Right lobe of liver (tissue), 6 donors: ENCODE results near the gene FBXO21. TPM values are rescaled to one million over a fixed set of nuclear protein-coding genes. Genes with fewer than 3 reads are reported as not detected.

Source experiments
- ATAC-seq, 4 donors: fragments of 200-7000 bp; cut with Tn5 transposase; one replicate each; pipeline ENCODE4 v1.9.1; 2020; ENCODE audit warnings: mild to moderate bottlenecking in 4 of 4, moderate library complexity in 4 of 4
- DNase-seq, 3 donors: peaks; one replicate each; pipeline ENCODE4 v3.0.0-alpha.2; 2020
- H3K27ac ChIP-seq, 3 donors: fragments of 200-600 bp; one replicate each; pipeline ENCODE4 v1.8.0; 2022
- H3K27me3 ChIP-seq, 2 donors: fragments of 200-600 bp; one replicate each; pipeline ENCODE4 v1.8.0; 2022
- H3K36me3 ChIP-seq, 4 donors: fragments of 200-600 bp; sonication (generic) in 1 of 4; one replicate each; pipeline versions ENCODE4 v1.5.1 to v1.8.0; 2017 to 2022; ENCODE audit warnings: control low read depth in 1 of 4
- H3K4me1 ChIP-seq, 4 donors: fragments of 200-600 bp; sonication (generic) in 1 of 4; one replicate each; pipeline versions ENCODE4 v1.5.1 to v1.8.0; 2017 to 2022; ENCODE audit warnings: control low read depth in 1 of 4
- H3K4me3 ChIP-seq, 3 donors: fragments of 200-600 bp; one replicate each; pipeline ENCODE4 v1.8.0; 2022
- H3K9me3 ChIP-seq, 4 donors: fragments of 200-600 bp; sonication (generic) in 1 of 4; one replicate each; pipeline versions ENCODE4 v1.5.1 to v1.8.0; 2017 to 2022; ENCODE audit warnings: control low read depth in 1 of 4
- POLR2A ChIP-seq: fragments of 450-650 bp; IDR thresholded peaks from one replicate; pipeline ENCODE4 v1.6.1; 2017; ENCODE audit warnings: antibody characterized with exemption, mild to moderate bottlenecking
- WGBS: methylation state at CpG from one replicate; pipeline ENCODE4 v1.1.6; 2018; ENCODE audit warnings: low coverage, low lambda C conversion rate; ENCODE audit not compliant: insufficient coverage; ENCODE audit errors: missing lambda C conversion rate; 5-methylcytosine and 5-hydroxymethylcytosine counted together
- intact Hi-C, 2 donors: fragments of 100-400 bp; cut with DNase I; formaldehyde crosslinking; loops; one replicate each; pipeline versions ENCODE4 v1.11.2 to v1.14.1; 2022
- total RNA-seq, 6 experiments: library from RNA; depleted of rRNA in 2 of 6; stranded (reverse); fragments of >200 nt in 2 of 6; fragmentation: NEBNext Ultra II Directional in 3 of 6; extraction: Animal tissue kit (Norgen Biotek cat#: 25700) in 3 of 6; gene quantifications; one replicate each; pipeline versions ENCODE4 v1.1.0 to v1.2.4, GENCODE V29; 2016 to 2023
- TF ChIP-seq, protein P1 (sequence below), 4 donors: fragments of 200-600 bp in 3 of 4; fragments of 450-650 bp in 1 of 4; IDR thresholded peaks; one replicate each; pipeline versions ENCODE4 v1.5.1 to v1.8.0; 2016 to 2022; ENCODE audit warnings: antibody characterized with exemption in 4 of 4, mild to moderate bottlenecking in 2 of 4
- donor health status: DM: no; HTN: yes; CAD: no.
- donor health status: DM: no; HTN: no; CAD: no.
- donor health status: DM: no; HTN: no; CAD: no.
- donor health status: DM: no; HTN: yes; CAD: no.
- donor health status: DM: no; HTN: yes; CAD: no.

The FBXO21 gene
- total RNA-seq, 6 experiments from 2014 or later, result 12.8 to 28.7 (median 20.1) TPM

DNA sequence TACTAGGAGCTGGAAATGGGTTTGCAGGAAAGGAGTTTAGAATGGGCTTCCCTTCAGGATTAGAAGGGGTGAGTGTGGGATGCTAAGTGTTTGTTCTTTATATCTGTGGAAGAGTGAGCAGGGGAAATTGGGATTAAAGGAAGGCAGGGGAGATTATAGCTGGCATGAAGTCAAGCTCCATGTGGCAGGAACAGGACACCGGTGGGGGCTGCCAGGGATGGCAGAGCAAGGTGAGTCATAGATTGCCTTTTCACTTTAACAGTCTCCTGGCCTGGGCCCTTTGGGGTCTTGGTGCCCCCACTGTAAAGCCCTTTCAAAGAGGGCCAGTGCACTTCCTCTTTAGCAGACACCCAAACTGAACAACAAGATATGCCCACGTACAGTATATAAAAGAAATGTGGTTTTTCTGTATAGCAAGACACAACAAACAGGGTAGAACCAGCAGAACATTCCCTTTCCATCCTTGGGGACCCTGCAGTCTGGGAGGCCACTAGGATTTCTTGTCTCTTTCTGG, 23.1 kb upstream of the FBXO21 start:
- no peak for ATAC-seq
- Histone ChIP-seq H3K9me3 (no peaks in the 10 kb centered on the region), H3K4me1 (peaks cover 0 to 16% (median 2%) of the 10 kb centered on the region in 4 donors), H3K4me3 (no peak overlapping the region), H3K27ac (no peak overlapping the region), H3K27me3 (no peaks in the 10 kb centered on the region), H3K36me3 (no peaks in the 10 kb centered on the region)
- WGBS, result 37% methylated on average over 2 of the region's 2 CpGs
- no peak for TF ChIP-seq POLR2A
- TF ChIP-seq, protein P1, sequence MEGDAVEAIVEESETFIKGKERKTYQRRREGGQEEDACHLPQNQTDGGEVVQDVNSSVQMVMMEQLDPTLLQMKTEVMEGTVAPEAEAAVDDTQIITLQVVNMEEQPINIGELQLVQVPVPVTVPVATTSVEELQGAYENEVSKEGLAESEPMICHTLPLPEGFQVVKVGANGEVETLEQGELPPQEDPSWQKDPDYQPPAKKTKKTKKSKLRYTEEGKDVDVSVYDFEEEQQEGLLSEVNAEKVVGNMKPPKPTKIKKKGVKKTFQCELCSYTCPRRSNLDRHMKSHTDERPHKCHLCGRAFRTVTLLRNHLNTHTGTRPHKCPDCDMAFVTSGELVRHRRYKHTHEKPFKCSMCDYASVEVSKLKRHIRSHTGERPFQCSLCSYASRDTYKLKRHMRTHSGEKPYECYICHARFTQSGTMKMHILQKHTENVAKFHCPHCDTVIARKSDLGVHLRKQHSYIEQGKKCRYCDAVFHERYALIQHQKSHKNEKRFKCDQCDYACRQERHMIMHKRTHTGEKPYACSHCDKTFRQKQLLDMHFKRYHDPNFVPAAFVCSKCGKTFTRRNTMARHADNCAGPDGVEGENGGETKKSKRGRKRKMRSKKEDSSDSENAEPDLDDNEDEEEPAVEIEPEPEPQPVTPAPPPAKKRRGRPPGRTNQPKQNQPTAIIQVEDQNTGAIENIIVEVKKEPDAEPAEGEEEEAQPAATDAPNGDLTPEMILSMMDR (IDR thresholded peaks at IDR 0.05), result no peak
- no peak for DNase-seq
- intact Hi-C loops, result no loop called here

DNA sequence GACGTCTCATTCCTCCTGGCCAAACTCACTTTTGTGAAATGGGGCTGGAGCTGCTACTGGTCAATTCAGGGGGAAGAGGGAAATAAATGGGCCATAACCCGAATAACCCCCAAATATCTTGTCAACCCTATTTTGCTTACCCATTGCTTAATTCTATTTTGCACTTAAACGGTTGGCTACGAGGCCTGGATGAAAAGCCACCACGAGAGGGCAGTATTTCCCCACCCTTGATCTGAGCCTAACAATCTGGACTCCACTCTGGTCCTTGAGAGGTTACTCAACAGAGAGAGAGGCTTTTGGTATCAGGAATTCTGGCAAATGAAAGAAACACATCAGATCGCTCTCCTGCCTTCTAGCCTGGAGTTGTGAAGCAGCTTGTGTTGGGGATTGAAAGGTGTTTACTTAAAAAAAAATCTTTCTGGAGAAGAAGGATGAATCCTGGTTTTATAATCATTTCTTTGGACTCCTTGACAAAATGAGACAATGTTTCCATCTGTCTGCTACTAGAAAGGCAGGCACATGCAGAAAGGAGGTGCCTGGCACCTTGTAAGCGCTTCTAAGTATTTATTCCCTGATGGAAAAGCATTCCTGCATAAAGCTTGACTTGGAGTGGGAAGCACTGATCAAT, 22.4 kb upstream of the FBXO21 start:
- ATAC-seq (peak; percentile 84 to 92 (median 89)), DNase-seq (peak; percentile 44 to 67 (median 65))
- TF ChIP-seq, protein P1 (IDR thresholded peaks at IDR 0.05), result peak; percentile 78 to 94 (median 92)
- TF ChIP-seq POLR2A, result no peak
- Histone ChIP-seq H3K27ac (no peak overlapping the region), H3K9me3 (no peaks in the 10 kb centered on the region), H3K36me3 (no peaks in the 10 kb centered on the region), H3K27me3 (no peaks in the 10 kb centered on the region), H3K4me3 (no peak overlapping the region), H3K4me1 (peaks cover 0 to 16% (median 2%) of the 10 kb centered on the region in 4 donors)
- intact Hi-C loops, result no loop called here
- 11% methylated on average over 7 of the region's 7 CpGs for WGBS

DNA sequence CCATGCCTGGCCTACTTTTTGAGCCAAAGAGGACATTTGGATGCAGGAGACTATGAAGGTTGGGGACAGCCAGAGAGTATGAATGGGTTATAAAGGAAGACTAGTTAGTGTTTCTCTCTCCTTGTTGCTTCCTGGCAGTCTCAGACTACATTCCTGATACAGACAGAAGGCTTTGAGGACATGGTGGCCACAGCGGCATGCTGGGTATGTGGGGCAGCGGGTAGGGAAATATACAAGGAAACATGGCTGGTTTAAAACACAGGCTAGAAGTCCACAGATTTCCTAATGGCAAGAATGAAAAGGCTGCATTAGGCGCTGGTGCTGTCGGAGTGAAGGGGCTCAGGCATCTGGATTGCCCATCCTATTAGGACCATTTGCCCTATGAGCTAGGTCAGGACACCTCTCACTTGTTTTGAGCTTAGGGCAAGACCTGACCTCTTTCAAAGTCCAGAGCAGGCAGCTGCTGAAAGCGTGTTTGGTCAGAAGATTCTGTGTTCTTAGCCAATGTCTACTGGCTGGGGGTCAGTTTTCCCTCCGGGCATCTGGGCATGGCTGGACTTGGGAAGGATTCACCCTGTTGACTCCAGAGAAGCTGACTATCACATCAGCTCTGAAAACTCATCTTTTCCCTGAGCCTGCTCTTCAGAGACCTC, 20.1 kb upstream of the FBXO21 start:
- ATAC-seq, result peak; percentile 71 to 84 (median 80)
- H3K36me3 ChIP-seq, result no peaks in the 10 kb centered on the region
- 94% methylated on average over 2 of the region's 6 CpGs for WGBS
- peak in 2 of 3 donors; percentile 60 to 71 for DNase-seq
- intact Hi-C loops, result no loop called here
- H3K9me3 ChIP-seq, result no peaks in the 10 kb centered on the region
- TF ChIP-seq, protein P1 (IDR thresholded peaks at IDR 0.05), result no peak
- TF ChIP-seq POLR2A, result no peak
- H3K4me1 ChIP-seq, result peaks cover 0 to 16% (median 2%) of the 10 kb centered on the region in 4 donors
- H3K27me3 ChIP-seq, result no peaks in the 10 kb centered on the region
- no peak overlapping the region for H3K4me3 ChIP-seq
- no peak overlapping the region for H3K27ac ChIP-seq

DNA sequence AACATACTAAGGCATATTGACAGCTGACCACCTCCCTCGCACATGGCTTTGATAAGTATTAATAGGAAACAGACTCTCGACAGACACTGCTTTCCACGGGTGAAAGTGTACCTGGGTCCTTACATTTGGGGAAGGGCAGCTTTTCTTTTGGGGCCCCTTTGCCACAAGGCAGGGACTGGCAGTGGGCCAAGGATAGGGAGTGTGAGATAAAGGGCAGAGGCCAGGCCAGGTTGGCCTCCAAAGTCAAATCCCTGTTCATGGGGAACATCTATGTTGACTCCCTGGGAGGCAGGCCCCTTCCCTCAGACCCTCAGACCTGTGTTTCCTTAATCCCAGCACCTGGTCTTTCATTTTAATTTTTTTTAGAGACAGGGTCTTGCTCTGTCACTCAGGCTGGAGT, 19.4 kb upstream of the FBXO21 start:
- no peak for ATAC-seq
- TF ChIP-seq, protein P1 (IDR thresholded peaks at IDR 0.05), result no peak
- TF ChIP-seq POLR2A, result no peak
- DNase-seq, result peak in 1 of 3 donors; percentile 49
- Histone ChIP-seq H3K9me3 (no peaks in the 10 kb centered on the region), H3K36me3 (no peaks in the 10 kb centered on the region), H3K4me3 (no peak overlapping the region), H3K4me1 (peaks cover 0 to 16% (median 2%) of the 10 kb centered on the region in 4 donors), H3K27ac (no peak overlapping the region), H3K27me3 (no peaks in the 10 kb centered on the region)
- WGBS, result 67% methylated on average over 1 of the region's 3 CpGs
- intact Hi-C loops, result no loop called here
